ENCODE results near the gene COX6B1. TPM values are rescaled to one million over a fixed set of nuclear protein-coding genes. Genes with fewer than 3 reads are reported as not detected.

Gene COX6B1
- total RNA-seq, 1 donor, result 165 TPM

- H3K4me3 ChIP-seq (ENCODE audit: low read depth, low read length), result peak overlapping the region; percentile 95
- DNase-seq (ENCODE audit: low read depth), result no peak
- no peak for TF ChIP-seq CTCF (IDR thresholded peaks at IDR 0.05; ENCODE audit: insufficient read depth, low read depth, low read length)
Measured at GRCh38 chr19:35629332-35629633, 18.8 kb upstream of the COX6B1 start.

GRCh38 chr19:35633727-35634440 is 14.2 kb upstream of the COX6B1 start:
- DNase-seq (ENCODE audit: low read depth), result no peak
- no peak overlapping the region for H3K4me3 ChIP-seq (ENCODE audit: low read depth, low read length)
- TF ChIP-seq CTCF (IDR thresholded peaks at IDR 0.05; ENCODE audit: insufficient read depth, low read depth, low read length), result no peak

GRCh38 chr19:35636651-35637050 is 11.5 kb upstream of the COX6B1 start:
- no peak for DNase-seq (ENCODE audit: low read depth)
- no peak overlapping the region for H3K4me3 ChIP-seq (ENCODE audit: low read depth, low read length)
- TF ChIP-seq CTCF (IDR thresholded peaks at IDR 0.05; ENCODE audit: insufficient read depth, low read depth, low read length), result no peak

GRCh38 chr19:35637165-35637564 is 11.0 kb upstream of the COX6B1 start:
- DNase-seq (ENCODE audit: low read depth), result no peak
- no peak for TF ChIP-seq CTCF (IDR thresholded peaks at IDR 0.05; ENCODE audit: insufficient read depth, low read depth, low read length)
- no peak overlapping the region for H3K4me3 ChIP-seq (ENCODE audit: low read depth, low read length)

GRCh38 chr19:35639321-35639639 is 8.8 kb upstream of the COX6B1 start:
- no peak for TF ChIP-seq CTCF (IDR thresholded peaks at IDR 0.05; ENCODE audit: insufficient read depth, low read depth, low read length)
- DNase-seq (ENCODE audit: low read depth), result no peak

GRCh38 chr19:35639863-35640262 is 8.3 kb upstream of the COX6B1 start:
- no peak overlapping the region for H3K4me3 ChIP-seq (ENCODE audit: low read depth, low read length)
- no peak for TF ChIP-seq CTCF (IDR thresholded peaks at IDR 0.05; ENCODE audit: insufficient read depth, low read depth, low read length)
- no peak for DNase-seq (ENCODE audit: low read depth)

More at GRCh38 chr19:35639321-35639639, 8.8 kb upstream of the COX6B1 start:
- no peak overlapping the region for H3K4me3 ChIP-seq (ENCODE audit: low read depth, low read length)

GRCh38 chr19:35641515-35642151 is 6.5 kb upstream of the COX6B1 start, which contains the start of gene ETV2:
Gene ETV2, plus strand, starts transcription at chr19:35641745. Its CDS starts 716 bp downstream, at chr19:35642461.
- DNase-seq (ENCODE audit: low read depth), result peak; percentile 57
- H3K4me3 ChIP-seq (ENCODE audit: low read depth, low read length), result no peak within 1 kb of the TSS
- TF ChIP-seq CTCF (IDR thresholded peaks at IDR 0.05; ENCODE audit: insufficient read depth, low read depth, low read length), result no peak
